Liver (tissue), 3 donors: ENCODE results near the gene TXN2.

Experiments
- ATF3 ChIP-seq: IDR thresholded peaks from 2 replicates; pipeline ENCODE4 v1.6.1; 2016; ENCODE audit warnings: antibody characterized with exemption
- EGR1 ChIP-seq, 2 donors: IDR thresholded peaks; 2 replicates each; pipeline ENCODE4 v1.6.1; 2016 to 2018; ENCODE audit warnings: antibody characterized with exemption in 2 of 2, low read depth in 2 of 2
- GABPA ChIP-seq, 2 donors: IDR thresholded peaks in 1 of 2; conservative IDR thresholded peaks in 1 of 2; 2 replicates each; pipeline ENCODE4 v1.6.1; 2016; ENCODE audit warnings: antibody characterized with exemption in 2 of 2, mild to moderate bottlenecking in 1 of 2, moderate library complexity in 1 of 2
- HNF4G ChIP-seq: IDR thresholded peaks from 2 replicates; pipeline ENCODE4 v1.6.1; 2016; ENCODE audit warnings: antibody characterized with exemption
- JUND ChIP-seq, 2 donors: IDR thresholded peaks; 2 replicates each; pipeline ENCODE4 v1.6.1; 2016; ENCODE audit warnings: antibody characterized with exemption in 2 of 2
- MAX ChIP-seq: IDR thresholded peaks from 2 replicates; pipeline ENCODE4 v1.6.1; 2016; ENCODE audit warnings: antibody characterized with exemption
- NR2F2 ChIP-seq: IDR thresholded peaks from 2 replicates; pipeline ENCODE4 v1.6.1; 2016; ENCODE audit warnings: antibody characterized with exemption
- RAD21 ChIP-seq, 2 donors: IDR thresholded peaks; 2 replicates each; pipeline ENCODE4 v1.6.1; 2016; ENCODE audit warnings: antibody characterized with exemption in 2 of 2, mild to moderate bottlenecking in 2 of 2
- REST ChIP-seq: IDR thresholded peaks from 2 replicates; pipeline ENCODE4 v1.6.1; 2016; ENCODE audit warnings: antibody characterized with exemption, mild to moderate bottlenecking
- SP1 ChIP-seq: IDR thresholded peaks from 2 replicates; pipeline ENCODE4 v1.6.1; 2018; ENCODE audit warnings: antibody characterized with exemption, mild to moderate bottlenecking
- TAF1 ChIP-seq: conservative IDR thresholded peaks from 2 replicates; pipeline ENCODE4 v1.6.1; 2016; ENCODE audit warnings: antibody characterized with exemption, mild to moderate bottlenecking
- YY1 ChIP-seq: IDR thresholded peaks from 2 replicates; pipeline ENCODE4 v1.6.1; 2016; ENCODE audit warnings: antibody characterized with exemption, mild to moderate bottlenecking
- ZBTB33 ChIP-seq: IDR thresholded peaks from 2 replicates; pipeline ENCODE4 v1.6.1; 2016; ENCODE audit warnings: antibody characterized with exemption
- TF ChIP-seq, protein P1 (sequence below): fragments of 150-350 bp; IDR thresholded peaks from 2 replicates; pipeline ENCODE4 v1.5.1; 2017; ENCODE audit warnings: improper control_type of control experiment, low read depth, low read length; ENCODE audit not compliant: missing input control
- donor health status: healthy.
- donor health status: healthy.

GRCh38 chr22:36510384-36510783 is 28.9 kb upstream of the TXN2 start:
- TF ChIP-seq MAX (no peak), TAF1 (no peak), EGR1 (IDR thresholded peaks at IDR 0.05; ENCODE audit: low read depth in 2 of 2) (no peak), REST (no peak), RAD21 (IDR thresholded peaks at IDR 0.05) (no peak), SP1 (no peak), YY1 (no peak), NR2F2 (no peak), ZBTB33 (no peak), GABPA (IDR thresholded peaks at IDR 0.05 in 1 of 2, conservative IDR thresholded peaks at IDR 0.05 in 1 of 2) (no peak), ATF3 (no peak), HNF4G (no peak), JUND (IDR thresholded peaks at IDR 0.05) (no peak)
- TF ChIP-seq, protein P1, sequence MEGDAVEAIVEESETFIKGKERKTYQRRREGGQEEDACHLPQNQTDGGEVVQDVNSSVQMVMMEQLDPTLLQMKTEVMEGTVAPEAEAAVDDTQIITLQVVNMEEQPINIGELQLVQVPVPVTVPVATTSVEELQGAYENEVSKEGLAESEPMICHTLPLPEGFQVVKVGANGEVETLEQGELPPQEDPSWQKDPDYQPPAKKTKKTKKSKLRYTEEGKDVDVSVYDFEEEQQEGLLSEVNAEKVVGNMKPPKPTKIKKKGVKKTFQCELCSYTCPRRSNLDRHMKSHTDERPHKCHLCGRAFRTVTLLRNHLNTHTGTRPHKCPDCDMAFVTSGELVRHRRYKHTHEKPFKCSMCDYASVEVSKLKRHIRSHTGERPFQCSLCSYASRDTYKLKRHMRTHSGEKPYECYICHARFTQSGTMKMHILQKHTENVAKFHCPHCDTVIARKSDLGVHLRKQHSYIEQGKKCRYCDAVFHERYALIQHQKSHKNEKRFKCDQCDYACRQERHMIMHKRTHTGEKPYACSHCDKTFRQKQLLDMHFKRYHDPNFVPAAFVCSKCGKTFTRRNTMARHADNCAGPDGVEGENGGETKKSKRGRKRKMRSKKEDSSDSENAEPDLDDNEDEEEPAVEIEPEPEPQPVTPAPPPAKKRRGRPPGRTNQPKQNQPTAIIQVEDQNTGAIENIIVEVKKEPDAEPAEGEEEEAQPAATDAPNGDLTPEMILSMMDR = no peak
